Spleen (tissue), 3 donors: ENCODE results near the gene SFTPB.

ENCODE experiments used
- POLR2A ChIP-seq, 3 donors: fragments of 450-650 bp; IDR thresholded peaks; one replicate each; pipeline ENCODE4 v1.5.1; 2017; ENCODE audit warnings: antibody characterized with exemption in 3 of 3, mild to moderate bottlenecking in 1 of 3
- POLR2AphosphoS5 ChIP-seq, 3 donors: sonication (generic); formaldehyde crosslinking; IDR thresholded peaks; one replicate each; pipeline ENCODE4 v1.5.1; 2017; ENCODE audit warnings: antibody characterized with exemption in 3 of 3

DNA sequence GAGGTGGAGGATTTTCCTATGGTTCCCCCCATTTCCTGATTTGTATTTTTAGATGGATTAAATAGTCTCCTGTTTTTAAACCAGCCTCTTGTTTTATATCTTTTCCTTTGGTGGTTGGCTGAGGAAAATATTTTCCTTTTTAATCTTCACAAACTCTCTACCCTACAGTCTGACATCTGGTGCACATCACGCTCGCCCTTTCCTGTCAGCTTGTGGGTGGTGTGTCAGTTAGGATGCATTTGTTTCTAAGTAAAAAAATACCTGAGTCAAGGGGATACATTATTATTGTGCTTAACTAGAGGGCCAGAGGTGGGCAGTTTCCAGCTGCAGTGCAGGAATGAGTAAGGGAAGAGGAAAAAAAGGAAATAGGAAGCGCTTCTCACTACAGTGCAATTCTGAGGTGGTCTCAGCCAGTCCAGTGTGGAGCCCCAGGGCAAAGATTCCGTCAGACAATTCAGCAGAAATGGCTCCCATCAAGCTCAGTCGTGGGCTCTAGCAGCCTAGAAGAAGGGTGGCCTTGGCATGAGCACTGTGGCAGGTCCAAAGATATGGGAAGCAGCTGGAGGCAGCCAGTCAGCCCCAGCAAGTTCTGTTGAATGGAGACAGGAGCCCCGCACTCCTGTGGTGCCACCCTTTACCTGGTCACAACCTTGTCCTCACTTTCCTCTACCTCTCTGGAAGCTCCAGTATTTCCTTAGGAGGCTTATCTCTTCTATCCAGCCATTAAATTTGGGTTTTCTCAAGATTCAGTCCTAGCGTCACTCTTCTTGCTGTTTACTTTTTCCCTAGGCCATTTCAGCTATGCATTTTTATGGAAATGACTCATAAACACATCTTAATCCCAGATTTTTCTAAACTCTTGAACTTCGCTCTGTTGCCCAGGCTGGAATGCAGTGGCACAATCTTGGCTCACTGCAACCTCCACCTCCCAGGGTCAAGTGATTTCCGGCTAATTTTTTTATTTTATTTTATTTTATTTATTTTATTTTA, 18.5 kb downstream of the SFTPB start:
- TF ChIP-seq POLR2AphosphoS5 (IDR thresholded peaks at IDR 0.05): no peak
- TF ChIP-seq POLR2A (IDR thresholded peaks at IDR 0.05): no peak
